AG08396 (cell line): ENCODE measurements around the gene ACCS.

Experiments
- DNase-seq: peaks from one replicate; pipeline ENCODE4 v3.0.0; 2012; ENCODE audit warnings: low spot score, mixed read lengths

The ACCS gene

GRCh38 chr11:44094260-44094868, 28.3 kb downstream of the ACCS start:
- peak; percentile 81 for DNase-seq

GRCh38 chr11:44095506-44096359, 29.7 kb downstream of the ACCS start, which contains the start of gene EXT2:
Gene EXT2, plus strand, starts transcription at chr11:44095678. Its CDS starts 12,035 bp downstream, at chr11:44107713.
- peak; percentile 98 for DNase-seq

- no peak for DNase-seq
Observed at GRCh38 chr11:44096360-44097185, 30.5 kb downstream of the ACCS start.

- no peak for DNase-seq
Observed at GRCh38 chr11:44097821-44098220, 31.8 kb downstream of the ACCS start.

- DNase-seq, result no peak
Observed at GRCh38 chr11:44101098-44101497, 35.0 kb downstream of the ACCS start.

- no peak for DNase-seq
Observed at GRCh38 chr11:44104481-44105294, 38.6 kb downstream of the ACCS start.

GRCh38 chr11:44108260-44108659, 42.2 kb downstream of the ACCS start:
- DNase-seq, result no peak

- DNase-seq, result peak; percentile 66
Observed at GRCh38 chr11:44110231-44110679, 44.2 kb downstream of the ACCS start.

GRCh38 chr11:44112091-44112821, 46.2 kb downstream of the ACCS start:
- DNase-seq, result peak; percentile 63

- no peak for DNase-seq
Observed at GRCh38 chr11:44113018-44113417, 46.9 kb downstream of the ACCS start.

GRCh38 chr11:44113572-44113971, 47.5 kb downstream of the ACCS start:
- no peak for DNase-seq

- no peak for DNase-seq
Observed at GRCh38 chr11:44116234-44116830, 50.3 kb downstream of the ACCS start.

GRCh38 chr11:44120169-44120568, 54.1 kb downstream of the ACCS start:
- DNase-seq, result no peak

GRCh38 chr11:44125598-44125997, 59.5 kb downstream of the ACCS start:
- no peak for DNase-seq

GRCh38 chr11:44126304-44126703, 60.2 kb downstream of the ACCS start:
- DNase-seq, result no peak

- no peak for DNase-seq
Observed at GRCh38 chr11:44127130-44127529, 61.1 kb downstream of the ACCS start.

- DNase-seq, result no peak
Observed at GRCh38 chr11:44128729-44129128, 62.7 kb downstream of the ACCS start.

GRCh38 chr11:44130751-44131150, 64.7 kb downstream of the ACCS start:
- DNase-seq, result no peak

- peak; percentile 35 for DNase-seq
Observed at GRCh38 chr11:44133335-44133946, 67.4 kb downstream of the ACCS start.
